Lung microvascular endothelial cell (primary cell): ENCODE data around the gene HINT3. TPM values are rescaled to one million over a fixed set of nuclear protein-coding genes. Genes with fewer than 3 reads are reported as not detected.
"Not testable (repeated sequence)": the region's sequence is repeated elsewhere in the genome, so short reads cannot be mapped to it uniquely, and the experiment has no call there.

ENCODE experiments used
- DNase-seq, 2 donors: peaks; one replicate each; pipeline versions ENCODE4 v3.0.0 to v3.0.0-alpha.2; 2010; ENCODE audit warnings: low read depth in 2 of 2
- total RNA-seq: library from RNA; depleted of rRNA; stranded (reverse); fragments of >200 nt; gene quantifications from 2 replicates; pipeline ENCODE4 v1.2.1, GENCODE V29; 2014

The HINT3 gene
- total RNA-seq, 1 donor from 2014 or later: 15.5 TPM

- DNase-seq: no peak
Observed at GRCh38 chr6:125939791-125940190, 16.8 kb upstream of the HINT3 start.

GRCh38 chr6:125940247-125941041, 16.1 kb upstream of the HINT3 start:
- no peak for DNase-seq

GRCh38 chr6:125942672-125943527, 13.7 kb upstream of the HINT3 start:
- DNase-seq: peak in 1 of 2 donors; percentile 27

- no peak for DNase-seq
Observed at GRCh38 chr6:125943528-125944433, 12.8 kb upstream of the HINT3 start.

- peak; percentile 93 to 95 for DNase-seq
Observed at GRCh38 chr6:125944434-125944816, 12.1 kb upstream of the HINT3 start.

- DNase-seq: peak in 1 of 2 donors; percentile 55
Observed at GRCh38 chr6:125944896-125945295, 11.7 kb upstream of the HINT3 start.

GRCh38 chr6:125945378-125946141, 11.0 kb upstream of the HINT3 start:
- DNase-seq: peak in 1 of 2 donors; percentile 18

- DNase-seq: peak in 1 of 2 donors; percentile 54
Observed at GRCh38 chr6:125947615-125948014, 9.0 kb upstream of the HINT3 start.

GRCh38 chr6:125948455-125948854, 8.1 kb upstream of the HINT3 start:
- no peak for DNase-seq

GRCh38 chr6:125949069-125949468, 7.5 kb upstream of the HINT3 start:
- DNase-seq: no peak

- peak in 1 of 2 donors; percentile 8 for DNase-seq
Observed at GRCh38 chr6:125950293-125950692, 6.3 kb upstream of the HINT3 start.

- not testable (repeated sequence) for DNase-seq
Observed at GRCh38 chr6:125950716-125951115, 5.9 kb upstream of the HINT3 start.

- DNase-seq: no peak
Observed at GRCh38 chr6:125951323-125951722, 5.2 kb upstream of the HINT3 start.

- DNase-seq: peak; percentile 47 to 61
Observed at GRCh38 chr6:125952764-125953501, 3.6 kb upstream of the HINT3 start.

- peak; percentile 8 to 33 for DNase-seq
Observed at GRCh38 chr6:125953502-125953875, 3.1 kb upstream of the HINT3 start.

GRCh38 chr6:125954735-125955339, 1.7 kb upstream of the HINT3 start:
- DNase-seq: no peak

- DNase-seq: no peak
Observed at GRCh38 chr6:125955973-125956372, 597 bp upstream of the HINT3 start.

GRCh38 chr6:125957391-125957693, 772 bp downstream of the HINT3 start:
- no peak for DNase-seq

GRCh38 chr6:125957845-125958244, 1.3 kb downstream of the HINT3 start:
- peak; percentile 31 to 46 for DNase-seq

- no peak for DNase-seq
Observed at GRCh38 chr6:125959041-125959440, 2.5 kb downstream of the HINT3 start.
